HG02981 (cell line): Measurements from ENCODE around the gene CDC14B.

Experiments used
- ATAC-seq: cut with Tn5 transposase; IDR thresholded peaks from one replicate; pipeline ENCODE4 v1.9.1; 2021; ENCODE audit warnings: mild to moderate bottlenecking, moderate library complexity; ENCODE audit not compliant: unreplicated experiment

Gene CDC14B

DNA sequence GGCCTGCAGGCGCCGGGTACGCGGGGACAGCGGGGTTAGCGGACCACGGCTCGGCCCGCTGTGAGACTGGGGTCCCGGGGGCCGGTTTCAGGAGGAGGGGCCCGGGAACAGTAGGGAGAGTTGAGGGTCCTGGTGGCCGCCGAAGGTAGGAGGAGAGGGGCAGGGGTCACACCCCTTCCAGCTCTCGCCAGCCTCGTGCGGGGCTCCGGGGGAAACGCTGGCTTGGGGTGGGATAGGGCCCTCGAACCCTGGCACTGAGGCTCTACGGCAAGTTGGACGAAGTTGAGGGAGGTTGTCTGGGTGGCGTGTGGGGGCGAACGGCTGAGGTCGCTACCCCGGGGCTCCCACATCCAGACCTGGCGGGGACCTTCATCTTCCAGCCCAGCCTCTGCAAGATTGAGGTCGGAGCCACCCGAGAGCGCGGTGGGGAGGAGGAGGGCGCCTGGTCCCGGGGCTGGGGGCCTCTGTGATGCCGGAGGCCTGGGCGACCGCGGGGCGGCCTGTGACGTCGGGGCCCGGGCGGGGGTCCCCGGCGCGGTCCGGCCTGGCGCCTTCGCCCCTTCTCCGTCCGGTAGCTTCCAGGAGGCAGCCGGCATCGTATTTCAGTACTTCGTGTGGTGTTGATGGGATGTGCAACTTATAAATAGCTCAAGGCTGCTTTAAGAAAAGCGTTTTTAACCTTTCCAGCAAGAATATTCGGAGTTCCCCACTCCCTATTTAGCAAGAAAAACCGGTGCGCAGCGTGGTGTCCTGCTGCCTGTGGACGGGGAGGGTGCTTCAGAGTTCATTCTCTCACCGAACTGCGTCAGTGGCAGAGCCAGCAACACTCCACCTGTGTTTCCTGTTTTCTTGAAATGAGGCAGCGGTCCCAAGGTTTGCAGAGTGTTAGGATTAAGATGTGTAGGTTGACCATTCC lies 168.8 kb downstream of the CDC14B start:
- ATAC-seq: peak; percentile 0
